ENCODE results near the gene AHSG. TPM values are rescaled to one million over a fixed set of nuclear protein-coding genes. Genes with fewer than 3 reads are reported as not detected.
"Not testable (repeated sequence)": the region's sequence is repeated elsewhere in the genome, so short reads cannot be mapped to it uniquely, and the experiment has no call there.

AHSG gene
- polyA plus RNA-seq, 12 donors: 0.13 to 70.1 (median 0.57) TPM; not detected in 2

GRCh38 chr3:186617036-186617946 is 4.4 kb downstream of the AHSG start:
- DNase-seq: peak; percentile 45

- DNase-seq: no peak
Measured at GRCh38 chr3:186618318-186618938, 5.6 kb downstream of the AHSG start.

DNA sequence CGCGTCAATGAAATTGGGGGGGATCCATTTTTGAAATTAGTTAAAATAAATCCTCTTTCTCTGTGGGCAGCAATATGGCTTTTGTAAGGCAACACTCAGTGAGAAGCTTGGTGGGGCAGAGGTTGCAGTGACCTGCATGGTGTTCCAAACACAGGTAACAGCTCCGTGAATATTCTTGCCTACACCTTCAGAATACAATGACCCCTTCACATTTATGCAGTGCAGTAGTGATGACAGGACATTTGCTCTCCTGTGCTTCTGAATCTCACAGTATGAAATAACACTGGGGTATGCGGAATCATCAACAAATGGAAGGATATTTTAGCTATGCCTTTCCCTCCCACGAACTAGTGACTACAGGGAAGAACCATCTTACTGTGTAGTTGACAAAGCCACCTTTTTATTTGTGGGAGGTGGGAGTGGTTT is 6.9 kb downstream of the AHSG start:
- no peak for DNase-seq

DNA sequence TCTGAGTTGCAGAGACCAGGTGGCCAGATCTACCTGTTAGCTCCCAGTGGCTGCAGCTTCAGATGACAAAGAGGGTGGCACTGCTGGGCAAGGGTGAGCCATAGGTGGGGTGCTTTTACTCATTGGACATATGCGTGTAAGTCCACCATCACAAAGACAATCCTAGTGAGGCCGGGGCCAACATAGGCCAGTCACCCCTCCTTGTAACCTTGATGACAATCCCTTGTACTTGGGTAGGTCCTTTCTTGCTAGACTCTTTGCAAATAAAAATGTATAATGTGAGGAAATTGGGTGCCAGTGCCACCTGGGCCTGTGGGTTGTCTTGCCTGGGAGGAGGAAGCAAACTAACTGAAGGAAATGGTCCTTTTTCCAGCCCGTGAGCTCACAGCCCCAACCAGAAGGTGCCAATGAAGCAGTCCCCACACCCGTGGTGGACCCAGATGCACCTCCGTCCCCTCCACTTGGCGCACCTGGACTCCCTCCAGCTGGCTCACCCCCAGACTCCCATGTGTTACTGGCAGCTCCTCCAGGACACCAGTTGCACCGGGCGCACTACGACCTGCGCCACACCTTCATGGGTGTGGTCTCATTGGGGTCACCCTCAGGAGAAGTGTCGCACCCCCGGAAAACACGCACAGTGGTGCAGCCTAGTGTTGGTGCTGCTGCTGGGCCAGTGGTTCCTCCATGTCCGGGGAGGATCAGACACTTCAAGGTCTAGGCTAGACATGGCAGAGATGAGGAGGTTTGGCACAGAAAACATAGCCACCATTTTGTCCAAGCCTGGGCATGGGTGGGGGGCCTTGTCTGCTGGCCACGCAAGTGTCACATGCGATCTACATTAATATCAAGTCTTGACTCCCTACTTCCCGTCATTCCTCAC is 7.6 kb downstream of the AHSG start:
- DNase-seq: no peak

- no peak for DNase-seq
Measured at GRCh38 chr3:186621894-186622650, 9.2 kb downstream of the AHSG start.

DNA sequence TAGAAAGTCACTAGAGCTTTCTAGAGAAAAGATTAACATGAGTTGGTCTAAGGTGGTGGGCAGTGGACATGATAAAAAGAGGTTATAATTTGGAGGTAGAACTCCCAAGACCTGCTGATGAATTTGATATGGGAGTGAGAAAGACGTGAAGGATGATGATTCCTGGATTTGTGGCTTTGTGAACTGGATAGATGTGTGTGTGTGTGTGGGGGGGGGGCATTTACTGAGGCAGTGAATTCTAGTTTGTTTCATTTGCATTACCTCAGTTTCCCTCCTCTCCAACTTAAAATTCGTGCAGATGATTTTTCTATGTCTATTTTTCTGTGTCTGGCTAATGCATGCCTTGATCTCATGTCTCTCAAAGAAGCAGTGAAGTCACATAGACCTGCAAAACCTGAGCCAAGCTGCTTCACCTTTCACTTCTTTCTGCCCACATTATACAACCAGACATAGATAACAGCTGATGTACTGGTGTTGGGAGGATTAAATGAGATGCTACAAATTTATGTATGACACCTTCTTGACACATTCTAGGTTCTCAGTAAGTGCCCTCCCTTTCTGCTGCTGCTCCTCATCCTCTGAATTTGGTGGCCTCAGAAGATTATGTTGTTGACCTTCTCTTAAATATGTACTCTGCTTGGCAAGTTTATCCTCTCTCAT is 9.9 kb downstream of the AHSG start:
- no peak for DNase-seq

DNA sequence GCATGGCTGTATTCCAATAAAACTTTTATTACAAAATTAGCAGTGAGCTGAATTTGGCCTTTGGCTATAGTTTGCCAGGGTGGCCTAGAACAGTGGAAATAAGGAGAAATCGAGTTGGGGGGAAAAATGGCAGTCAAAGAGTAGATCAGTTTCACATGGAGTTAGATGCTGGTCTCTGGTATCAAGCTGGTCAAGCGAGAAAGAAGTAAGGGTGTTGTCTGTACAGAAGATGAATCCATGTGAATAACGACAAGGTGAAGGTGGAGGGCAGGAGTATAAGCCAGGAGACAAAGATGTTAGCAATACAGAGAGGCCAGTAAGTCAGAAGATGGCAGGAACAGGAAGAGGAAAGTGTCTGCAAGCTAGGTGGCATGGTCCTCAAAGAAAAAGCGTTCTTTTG is 11.7 kb downstream of the AHSG start:
- no peak for DNase-seq

- DNase-seq: no peak
Measured at GRCh38 chr3:186625600-186626042, 12.8 kb downstream of the AHSG start.

GRCh38 chr3:186626254-186626847 is 13.5 kb downstream of the AHSG start:
- DNase-seq: no peak

- DNase-seq: no peak
Measured at GRCh38 chr3:186627852-186628414, 15.1 kb downstream of the AHSG start.

- DNase-seq: no peak
Measured at GRCh38 chr3:186628756-186629155, 15.9 kb downstream of the AHSG start.

GRCh38 chr3:186630950-186631641 is 18.2 kb downstream of the AHSG start:
- no peak for DNase-seq

DNA sequence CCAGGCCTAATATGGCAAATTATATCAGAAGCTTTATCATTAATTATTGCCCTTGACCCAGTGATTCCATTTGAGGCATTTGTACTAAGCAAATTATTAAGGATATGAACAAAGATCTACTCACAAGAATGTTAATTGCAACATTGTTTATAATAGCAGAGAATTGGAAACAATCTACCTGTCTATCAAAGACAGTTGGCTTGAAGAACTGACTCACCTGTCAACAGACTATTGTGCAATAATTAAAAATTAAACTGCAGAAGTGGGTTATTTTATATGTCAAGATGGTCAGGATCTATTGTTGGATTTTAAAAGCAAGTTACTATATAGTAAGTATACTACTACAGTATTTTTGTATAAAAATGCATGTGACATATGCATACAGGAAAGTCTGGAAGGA is 20.6 kb downstream of the AHSG start:
- no peak for DNase-seq

DNA sequence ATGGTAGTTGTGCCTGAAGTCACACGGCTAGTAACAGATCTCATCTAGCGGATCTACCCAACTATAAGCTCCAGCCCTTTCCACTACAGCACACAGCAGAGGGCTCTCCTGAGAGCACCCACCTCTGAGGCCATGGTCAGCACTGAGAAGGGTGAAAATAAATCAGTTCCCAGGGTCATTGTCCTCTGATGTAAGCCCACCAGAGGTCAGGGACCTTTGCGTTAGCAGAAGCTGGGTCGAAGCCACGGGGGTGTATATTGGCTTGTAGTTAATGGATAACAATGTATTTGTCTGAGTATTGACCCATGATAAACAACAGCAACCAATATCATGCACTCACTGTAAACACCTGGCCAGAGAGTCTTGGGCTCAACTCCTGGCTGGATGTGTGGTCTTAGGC is 21.3 kb downstream of the AHSG start:
- not testable (repeated sequence) for DNase-seq

- DNase-seq: no peak
Measured at GRCh38 chr3:186635532-186635931, 22.7 kb downstream of the AHSG start.

- DNase-seq: no peak
Measured at GRCh38 chr3:186636536-186636935, 23.7 kb downstream of the AHSG start.

DNA sequence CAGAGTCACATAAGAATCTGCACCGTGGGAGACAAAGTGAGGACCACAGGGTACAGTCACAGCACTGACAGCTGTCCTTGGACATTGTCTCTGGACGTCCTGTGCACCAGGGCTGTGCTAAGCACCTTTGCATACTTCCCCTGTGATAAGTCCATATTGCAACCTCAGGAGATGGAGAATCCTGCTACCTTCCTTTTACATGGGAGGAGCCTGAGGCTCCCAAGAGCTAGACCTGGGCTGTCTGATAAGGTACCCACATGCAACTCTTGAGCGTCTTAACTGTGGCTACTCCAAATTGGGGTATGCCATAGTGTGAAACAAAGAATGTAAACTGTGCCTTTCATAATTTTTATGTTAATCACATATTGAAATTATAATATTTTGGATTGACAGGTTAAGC is 24.8 kb downstream of the AHSG start:
- DNase-seq: no peak

DNA sequence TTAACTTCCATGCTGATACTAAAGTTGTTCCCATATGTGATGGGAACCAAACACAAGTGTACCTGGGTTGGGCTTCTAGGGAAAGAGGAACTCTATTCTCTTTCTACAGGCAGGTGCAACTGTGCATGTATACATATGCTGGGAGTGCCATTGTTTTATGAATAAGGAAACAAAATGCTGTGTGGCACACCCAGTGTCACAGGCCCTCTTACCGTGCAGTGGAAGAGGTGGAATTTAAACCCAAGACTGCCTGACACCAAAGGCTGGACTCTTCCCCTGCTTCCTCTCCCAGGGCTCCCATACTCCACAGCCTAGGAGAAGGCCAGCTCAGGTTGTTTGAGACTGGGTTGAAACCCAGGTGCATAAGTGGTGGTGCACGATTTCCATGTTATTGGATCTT is 25.4 kb downstream of the AHSG start:
- no peak for DNase-seq

- no peak for DNase-seq
Measured at GRCh38 chr3:186639778-186640472, 27.1 kb downstream of the AHSG start, which contains the start of gene FETUB. Gene FETUB (plus strand): TSS chr3:186640399. CDS start chr3:186640461, 62 bp downstream.

All from muscle of arm (tissue), 12 donors.